ENCODE data around the gene OAS2.

Gene OAS2

DNA sequence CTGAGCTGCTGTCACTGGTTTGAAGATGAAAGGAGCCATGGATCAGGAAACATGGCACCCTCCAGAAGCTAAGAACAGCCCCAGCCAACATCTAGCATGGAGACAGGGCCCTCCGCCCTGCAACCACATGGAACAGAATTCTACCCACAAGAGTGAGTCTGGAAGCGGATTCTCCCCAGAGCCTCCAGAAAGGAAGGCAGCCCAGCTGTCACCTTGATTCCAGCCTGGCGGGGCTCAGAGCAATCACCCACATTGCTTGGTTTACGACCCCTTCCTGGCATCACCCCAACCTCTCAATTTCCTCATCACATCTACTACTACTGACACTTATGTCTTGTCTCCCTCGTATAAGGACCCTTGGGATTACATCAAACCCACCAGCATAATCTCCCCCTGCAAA is 38.5 kb downstream of the OAS2 start:
- H3K36me3 ChIP-seq (ENCODE audit: control insufficient read depth, insufficient read depth, low read length): no peaks in the 10 kb centered on the region
- H4K5ac ChIP-seq (ENCODE audit: low read length): no peak overlapping the region
- H3K79me1 ChIP-seq (ENCODE audit: low read length): no peaks in the 10 kb centered on the region
- no peak overlapping the region for H3K56ac ChIP-seq (ENCODE audit: low read length)
- no peak overlapping the region for H2BK15ac ChIP-seq (replicated peaks; ENCODE audit: low read depth)
- WGBS (ENCODE audit: extremely low coverage, insufficient coverage, low lambda C conversion rate): no CpG with 5 or more reads among the region's 5 CpGs
- H3K18ac ChIP-seq (ENCODE audit: low read length): no peak overlapping the region
- no peak overlapping the region for H2BK5ac ChIP-seq (ENCODE audit: low read length)
- no peak overlapping the region for H3K23ac ChIP-seq (ENCODE audit: low read length)
- H3K4me1 ChIP-seq (ENCODE audit: control insufficient read depth, low read depth, low read length): no peaks in the 10 kb centered on the region
- no peaks in the 10 kb centered on the region for H3K79me2 ChIP-seq (ENCODE audit: control insufficient read depth, insufficient read depth, low read length)
- H3K4me3 ChIP-seq (ENCODE audit: low read length): no peak overlapping the region
- H2BK120ac ChIP-seq (ENCODE audit: low read depth, low read length): no peak overlapping the region
- H3K27ac ChIP-seq (ENCODE audit: low read depth, low read length): no peak overlapping the region
- H3K9ac ChIP-seq (ENCODE audit: low read length): no peak overlapping the region
- H3K4me2 ChIP-seq (ENCODE audit: low read length): no peak overlapping the region
- H3K4ac ChIP-seq (ENCODE audit: low read depth, low read length): no peak overlapping the region
- no peaks in the 10 kb centered on the region for H3K27me3 ChIP-seq (ENCODE audit: insufficient read depth, low read length, poor library complexity)
- H4K8ac ChIP-seq (ENCODE audit: low read depth, low read length): no peak overlapping the region
- no peak overlapping the region for H2AK5ac ChIP-seq (ENCODE audit: low read length)
- no peak for DNase-seq

DNA sequence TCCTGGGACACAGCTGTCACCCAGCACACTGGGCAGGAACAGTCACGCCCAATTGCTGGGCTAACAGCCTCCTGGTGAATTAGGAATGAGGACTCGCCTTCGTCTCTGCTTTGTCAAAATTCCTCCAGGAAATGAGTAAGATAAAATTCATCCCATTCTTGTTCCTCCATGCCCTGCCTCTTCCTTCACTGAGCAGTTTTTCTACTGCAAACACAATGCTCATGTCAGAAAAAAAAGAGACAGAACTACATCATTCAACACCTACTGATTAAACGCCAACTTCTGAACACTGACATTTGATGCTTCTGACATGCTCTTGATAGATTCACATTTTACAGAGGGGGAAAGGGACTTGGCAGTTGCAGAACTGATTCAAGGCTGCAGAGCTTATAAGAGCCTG is 40.7 kb downstream of the OAS2 start:
- no peak overlapping the region for H3K4ac ChIP-seq (ENCODE audit: low read depth, low read length)
- H2BK5ac ChIP-seq (ENCODE audit: low read length): no peak overlapping the region
- no peaks in the 10 kb centered on the region for H3K4me1 ChIP-seq (ENCODE audit: control insufficient read depth, low read depth, low read length)
- H3K9ac ChIP-seq (ENCODE audit: low read length): no peak overlapping the region
- H3K56ac ChIP-seq (ENCODE audit: low read length): no peak overlapping the region
- no peaks in the 10 kb centered on the region for H3K36me3 ChIP-seq (ENCODE audit: control insufficient read depth, insufficient read depth, low read length)
- H4K8ac ChIP-seq (ENCODE audit: low read depth, low read length): no peak overlapping the region
- H2AK5ac ChIP-seq (ENCODE audit: low read length): no peak overlapping the region
- DNase-seq: peak; percentile 6
- no peak overlapping the region for H3K23ac ChIP-seq (ENCODE audit: low read length)
- no peak overlapping the region for H3K4me2 ChIP-seq (ENCODE audit: low read length)
- H2BK120ac ChIP-seq (ENCODE audit: low read depth, low read length): no peak overlapping the region
- H3K18ac ChIP-seq (ENCODE audit: low read length): no peak overlapping the region
- H2BK15ac ChIP-seq (replicated peaks; ENCODE audit: low read depth): no peak overlapping the region
- no peaks in the 10 kb centered on the region for H3K27me3 ChIP-seq (ENCODE audit: insufficient read depth, low read length, poor library complexity)
- H3K27ac ChIP-seq (ENCODE audit: low read depth, low read length): no peak overlapping the region
- H3K4me3 ChIP-seq (ENCODE audit: low read length): no peak overlapping the region
- H3K79me1 ChIP-seq (ENCODE audit: low read length): no peaks in the 10 kb centered on the region
- H3K79me2 ChIP-seq (ENCODE audit: control insufficient read depth, insufficient read depth, low read length): no peaks in the 10 kb centered on the region
- WGBS (ENCODE audit: extremely low coverage, insufficient coverage, low lambda C conversion rate): no CpG with 5 or more reads among the region's 4 CpGs
- H4K5ac ChIP-seq (ENCODE audit: low read length): no peak overlapping the region

DNA sequence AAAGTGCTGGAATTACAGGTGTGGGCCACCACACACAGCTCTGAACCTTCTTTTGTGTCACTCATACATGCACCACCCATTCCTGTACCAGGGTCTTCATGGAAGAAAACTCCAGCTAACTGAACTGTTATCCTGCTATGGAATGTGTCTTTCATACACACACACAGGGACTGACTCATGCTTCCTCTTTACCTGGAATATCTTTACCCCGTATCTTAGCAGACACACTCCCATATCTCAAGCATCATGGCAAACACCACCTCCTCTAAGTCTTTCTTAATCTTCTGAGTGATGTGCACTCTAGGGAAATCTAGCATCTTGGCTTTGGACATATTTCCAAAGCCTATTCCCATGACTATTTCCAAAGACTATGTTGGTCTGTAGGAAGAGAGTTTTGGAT is 43.2 kb downstream of the OAS2 start:
- H3K36me3 ChIP-seq (ENCODE audit: control insufficient read depth, insufficient read depth, low read length): no peaks in the 10 kb centered on the region
- H3K27ac ChIP-seq (ENCODE audit: low read depth, low read length): no peak overlapping the region
- H3K23ac ChIP-seq (ENCODE audit: low read length): no peak overlapping the region
- no peak overlapping the region for H3K4ac ChIP-seq (ENCODE audit: low read depth, low read length)
- no peaks in the 10 kb centered on the region for H3K79me1 ChIP-seq (ENCODE audit: low read length)
- H2BK15ac ChIP-seq (replicated peaks; ENCODE audit: low read depth): no peak overlapping the region
- H3K56ac ChIP-seq (ENCODE audit: low read length): no peak overlapping the region
- no peaks in the 10 kb centered on the region for H3K79me2 ChIP-seq (ENCODE audit: control insufficient read depth, insufficient read depth, low read length)
- no peak overlapping the region for H2AK5ac ChIP-seq (ENCODE audit: low read length)
- no peak overlapping the region for H2BK5ac ChIP-seq (ENCODE audit: low read length)
- H2BK120ac ChIP-seq (ENCODE audit: low read depth, low read length): no peak overlapping the region
- H3K4me3 ChIP-seq (ENCODE audit: low read length): no peak overlapping the region
- no peak overlapping the region for H3K18ac ChIP-seq (ENCODE audit: low read length)
- H3K4me2 ChIP-seq (ENCODE audit: low read length): no peak overlapping the region
- no peak for DNase-seq
- no peaks in the 10 kb centered on the region for H3K4me1 ChIP-seq (ENCODE audit: control insufficient read depth, low read depth, low read length)
- H4K8ac ChIP-seq (ENCODE audit: low read depth, low read length): no peak overlapping the region
- no peak overlapping the region for H3K9ac ChIP-seq (ENCODE audit: low read length)
- no CpG with 5 or more reads among the region's 1 CpG for WGBS (ENCODE audit: extremely low coverage, insufficient coverage, low lambda C conversion rate)
- H4K5ac ChIP-seq (ENCODE audit: low read length): no peak overlapping the region
- H3K27me3 ChIP-seq (ENCODE audit: insufficient read depth, low read length, poor library complexity): no peaks in the 10 kb centered on the region

DNA sequence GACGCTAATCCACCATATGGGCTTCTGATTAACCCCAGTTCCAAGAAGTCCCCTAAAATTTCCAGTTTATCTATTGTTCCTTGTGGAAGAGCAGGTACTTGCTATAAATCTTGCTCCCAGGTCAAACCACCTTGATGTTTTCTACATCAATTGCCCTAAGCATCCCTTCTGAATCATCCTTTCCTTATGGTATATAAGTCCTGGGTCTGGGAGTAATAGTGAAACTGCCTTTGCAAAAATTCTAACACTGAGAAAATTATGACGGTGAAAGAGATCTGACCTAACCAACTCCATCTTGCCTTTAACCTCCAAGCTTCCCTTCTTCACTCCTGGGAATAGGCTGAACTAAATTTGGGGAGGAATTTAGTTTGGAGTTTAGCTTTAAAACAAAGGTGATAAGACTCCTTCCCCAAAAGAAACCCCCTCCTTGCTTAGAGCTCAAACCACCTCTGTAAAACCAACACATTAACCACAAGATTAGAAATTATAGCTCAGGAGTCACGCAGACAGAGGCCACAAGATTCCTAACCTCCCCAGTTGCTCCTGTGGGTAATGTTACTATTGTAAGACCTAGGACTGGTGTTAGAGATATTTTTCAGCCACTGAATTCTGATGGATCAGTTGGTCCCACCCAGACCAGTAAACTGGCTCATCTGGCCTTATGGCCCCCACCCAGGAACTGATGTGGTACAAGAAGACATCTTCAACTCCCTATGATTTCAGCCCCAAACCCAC is 44.4 kb downstream of the OAS2 start:
- Histone ChIP-seq H2BK15ac (replicated peaks; ENCODE audit: low read depth) (no peak overlapping the region), H3K18ac (ENCODE audit: low read length) (no peak overlapping the region), H4K8ac (ENCODE audit: low read depth, low read length) (no peak overlapping the region), H3K56ac (ENCODE audit: low read length) (no peak overlapping the region), H3K4ac (ENCODE audit: low read depth, low read length) (no peak overlapping the region), H3K79me2 (ENCODE audit: control insufficient read depth, insufficient read depth, low read length) (no peaks in the 10 kb centered on the region), H3K23ac (ENCODE audit: low read length) (no peak overlapping the region), H3K79me1 (ENCODE audit: low read length) (no peaks in the 10 kb centered on the region), H3K4me2 (ENCODE audit: low read length) (no peak overlapping the region), H3K27me3 (ENCODE audit: insufficient read depth, low read length, poor library complexity) (no peaks in the 10 kb centered on the region), H3K27ac (ENCODE audit: low read depth, low read length) (no peak overlapping the region), H3K4me1 (ENCODE audit: control insufficient read depth, low read depth, low read length) (no peaks in the 10 kb centered on the region), H4K5ac (ENCODE audit: low read length) (no peak overlapping the region), H3K9ac (ENCODE audit: low read length) (no peak overlapping the region), H2BK120ac (ENCODE audit: low read depth, low read length) (no peak overlapping the region), H3K4me3 (ENCODE audit: low read length) (no peak overlapping the region), H3K36me3 (ENCODE audit: control insufficient read depth, insufficient read depth, low read length) (no peaks in the 10 kb centered on the region), H2AK5ac (ENCODE audit: low read length) (no peak overlapping the region), H2BK5ac (ENCODE audit: low read length) (no peak overlapping the region)
- DNase-seq: no peak
- no CpG with 5 or more reads among the region's 3 CpGs for WGBS (ENCODE audit: extremely low coverage, insufficient coverage, low lambda C conversion rate)

DNA sequence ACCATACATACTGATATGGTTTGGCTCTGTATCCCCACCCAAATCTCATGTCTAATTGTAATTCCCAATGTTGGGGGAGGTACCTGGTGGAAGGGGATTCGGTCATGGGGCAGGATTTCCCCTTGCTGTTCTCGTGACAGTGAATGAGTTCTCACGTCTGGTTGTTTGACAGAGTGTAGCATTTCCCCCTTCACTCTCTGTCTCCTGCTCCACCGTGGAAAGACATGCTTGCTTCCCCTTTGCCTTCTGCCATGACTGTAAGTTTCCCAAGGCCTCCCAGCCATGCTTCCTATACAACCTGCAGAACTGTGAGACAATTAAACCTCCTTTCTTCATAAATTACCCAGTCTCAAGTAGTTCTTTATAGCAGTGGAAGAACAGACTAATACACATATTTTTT is 49.4 kb downstream of the OAS2 start:
- Histone ChIP-seq H3K56ac (ENCODE audit: low read length) (no peak overlapping the region), H3K79me2 (ENCODE audit: control insufficient read depth, insufficient read depth, low read length) (no peaks in the 10 kb centered on the region), H3K18ac (ENCODE audit: low read length) (no peak overlapping the region), H3K4me2 (ENCODE audit: low read length) (no peak overlapping the region), H3K4me1 (ENCODE audit: control insufficient read depth, low read depth, low read length) (no peaks in the 10 kb centered on the region), H3K27me3 (ENCODE audit: insufficient read depth, low read length, poor library complexity) (no peaks in the 10 kb centered on the region), H3K4me3 (ENCODE audit: low read length) (no peak overlapping the region), H4K5ac (ENCODE audit: low read length) (no peak overlapping the region), H2BK5ac (ENCODE audit: low read length) (no peak overlapping the region), H3K27ac (ENCODE audit: low read depth, low read length) (no peak overlapping the region), H2BK120ac (ENCODE audit: low read depth, low read length) (no peak overlapping the region), H3K23ac (ENCODE audit: low read length) (no peak overlapping the region), H3K9ac (ENCODE audit: low read length) (no peak overlapping the region), H3K79me1 (ENCODE audit: low read length) (no peaks in the 10 kb centered on the region), H2BK15ac (replicated peaks; ENCODE audit: low read depth) (no peak overlapping the region), H4K8ac (ENCODE audit: low read depth, low read length) (no peak overlapping the region), H3K4ac (ENCODE audit: low read depth, low read length) (no peak overlapping the region), H2AK5ac (ENCODE audit: low read length) (no peak overlapping the region), H3K36me3 (ENCODE audit: control insufficient read depth, insufficient read depth, low read length) (no peaks in the 10 kb centered on the region)
- no peak for DNase-seq
- no CpG with 5 or more reads among the region's 4 CpGs for WGBS (ENCODE audit: extremely low coverage, insufficient coverage, low lambda C conversion rate)

Measured in mesendoderm (in vitro differentiated cells).